Measurements from ENCODE around the gene TAS1R2. TPM values are rescaled to one million over a fixed set of nuclear protein-coding genes. Genes with fewer than 3 reads are reported as not detected.

TAS1R2 gene
- polyA plus RNA-seq, 1 donor from 2014 or later: not detected

- no peak overlapping the region for H3K27ac Mint-ChIP-seq
- peaks cover 1% of the 10 kb centered on the region for H3K36me3 Mint-ChIP-seq
- peaks cover 15% of the 10 kb centered on the region for H3K27me3 Mint-ChIP-seq
- peaks cover 0 to 10% (median 8%) of the 10 kb centered on the region in 3 donors for H3K9me3 Mint-ChIP-seq
- H3K4me1 Mint-ChIP-seq: peaks cover 0 to 2% (median 0%) of the 10 kb centered on the region in 3 donors
- no peak overlapping the region for H3K4me3 Mint-ChIP-seq
Measured at GRCh38 chr1:18795002-18795689, 64.3 kb downstream of the TAS1R2 start.

- H3K4me3 Mint-ChIP-seq: no peak overlapping the region
- no peak overlapping the region for H3K27ac Mint-ChIP-seq
- peaks cover 0 to 2% (median 0%) of the 10 kb centered on the region in 3 donors for H3K4me1 Mint-ChIP-seq
- H3K36me3 Mint-ChIP-seq: peaks cover 1% of the 10 kb centered on the region
- H3K27me3 Mint-ChIP-seq: peaks cover 17% of the 10 kb centered on the region
- peaks cover 0 to 10% (median 8%) of the 10 kb centered on the region in 3 donors for H3K9me3 Mint-ChIP-seq
Measured at GRCh38 chr1:18794561-18794960, 64.9 kb downstream of the TAS1R2 start.

- Mint-ChIP-seq H3K27me3 (peaks cover 17% of the 10 kb centered on the region), H3K27ac (no peak overlapping the region), H3K36me3 (peaks cover 1% of the 10 kb centered on the region), H3K9me3 (peaks cover 0 to 10% (median 8%) of the 10 kb centered on the region in 3 donors), H3K4me1 (peaks cover 0 to 2% (median 0%) of the 10 kb centered on the region in 3 donors), H3K4me3 (no peak overlapping the region)
Measured at GRCh38 chr1:18794051-18794450, 65.4 kb downstream of the TAS1R2 start.

- peaks cover 17% of the 10 kb centered on the region for H3K27me3 Mint-ChIP-seq
- peaks cover 1% of the 10 kb centered on the region for H3K36me3 Mint-ChIP-seq
- H3K27ac Mint-ChIP-seq: no peak overlapping the region
- peaks cover 0 to 2% (median 0%) of the 10 kb centered on the region in 3 donors for H3K4me1 Mint-ChIP-seq
- no peak overlapping the region for H3K4me3 Mint-ChIP-seq
- peaks cover 0 to 10% (median 8%) of the 10 kb centered on the region in 3 donors for H3K9me3 Mint-ChIP-seq
Measured at GRCh38 chr1:18793164-18793563, 66.3 kb downstream of the TAS1R2 start.

GRCh38 chr1:18792747-18793146, 66.7 kb downstream of the TAS1R2 start:
- H3K27ac Mint-ChIP-seq: no peak overlapping the region
- H3K36me3 Mint-ChIP-seq: peaks cover 1% of the 10 kb centered on the region
- H3K27me3 Mint-ChIP-seq: peaks cover 17% of the 10 kb centered on the region
- peaks cover 0 to 10% (median 8%) of the 10 kb centered on the region in 3 donors for H3K9me3 Mint-ChIP-seq
- H3K4me1 Mint-ChIP-seq: peaks cover 0 to 2% (median 0%) of the 10 kb centered on the region in 3 donors
- no peak overlapping the region for H3K4me3 Mint-ChIP-seq

Other genes with a start within 250 kb of the TAS1R2 start
- gene PAX7, start 228.8 kb downstream of the TAS1R2 start, polyA plus RNA-seq: not detected
- gene ALDH4A1, start 42.9 kb upstream of the TAS1R2 start, polyA plus RNA-seq: 2.8 TPM
- gene IFFO2, start 97.0 kb upstream of the TAS1R2 start, polyA plus RNA-seq: 1.5 TPM